ENCODE measurements around the gene MDK.
"Not testable (repeated sequence)": the region's sequence is repeated elsewhere in the genome, so short reads cannot be mapped to it uniquely, and the experiment has no call there.

Gene MDK

DNA sequence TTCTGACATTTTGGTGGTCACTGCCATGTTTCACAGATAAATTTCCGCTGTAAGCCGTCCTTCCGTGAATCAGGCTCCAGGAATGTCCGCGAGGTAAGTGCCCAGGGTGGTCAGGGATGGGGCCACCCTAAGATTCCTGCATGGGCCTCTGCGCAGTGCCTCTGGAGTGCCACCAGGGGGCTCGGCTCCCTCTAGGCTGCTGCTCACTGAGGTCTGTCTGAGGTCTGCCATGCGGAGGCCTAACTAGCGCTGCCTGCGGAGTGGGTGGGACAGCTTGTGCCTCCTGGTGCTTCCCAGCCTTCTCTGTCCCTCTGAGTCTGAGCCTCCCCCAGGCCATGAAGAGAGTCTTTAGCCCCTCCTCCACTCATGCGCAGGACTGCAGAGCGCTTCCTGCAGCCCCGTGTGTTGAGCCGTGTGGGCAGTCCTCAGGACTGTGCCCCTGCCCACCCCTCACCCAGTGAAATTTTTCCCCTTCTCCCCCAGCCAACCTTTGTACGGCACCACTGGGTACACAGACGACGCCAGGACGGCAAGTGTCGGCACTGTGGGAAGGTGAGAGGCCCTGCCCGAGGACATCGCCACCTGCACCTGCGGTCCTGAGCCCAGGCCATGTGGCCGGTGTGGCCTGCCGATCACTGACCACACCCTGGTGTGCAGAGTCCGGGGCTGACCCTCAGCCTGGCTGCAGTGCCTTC lies 11.9 kb upstream of the MDK start:
- peak; percentile 72 for DNase-seq

GRCh38 chr11:46370253-46370652 lies 11.2 kb upstream of the MDK start:
- DNase-seq: peak; percentile 93

DNA sequence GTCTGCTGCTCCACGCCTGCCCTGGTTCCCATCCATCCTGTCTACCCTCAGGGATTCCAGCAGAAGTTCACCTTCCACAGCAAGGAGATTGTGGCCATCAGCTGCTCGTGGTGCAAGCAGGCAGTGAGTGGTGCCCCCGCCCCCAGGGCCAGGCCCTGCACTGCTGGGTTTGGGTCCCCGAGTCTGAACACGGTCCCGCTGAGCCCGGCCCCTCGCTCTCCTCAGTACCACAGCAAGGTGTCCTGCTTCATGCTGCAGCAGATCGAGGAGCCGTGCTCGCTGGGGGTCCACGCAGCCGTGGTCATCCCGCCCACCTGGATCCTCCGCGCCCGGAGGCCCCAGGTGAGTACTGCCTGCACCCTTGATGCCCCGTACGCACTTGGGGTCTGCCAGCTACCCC lies 10.2 kb upstream of the MDK start:
- not testable (repeated sequence) for DNase-seq

GRCh38 chr11:46372086-46372485 lies 9.4 kb upstream of the MDK start:
- DNase-seq: no peak

DNA sequence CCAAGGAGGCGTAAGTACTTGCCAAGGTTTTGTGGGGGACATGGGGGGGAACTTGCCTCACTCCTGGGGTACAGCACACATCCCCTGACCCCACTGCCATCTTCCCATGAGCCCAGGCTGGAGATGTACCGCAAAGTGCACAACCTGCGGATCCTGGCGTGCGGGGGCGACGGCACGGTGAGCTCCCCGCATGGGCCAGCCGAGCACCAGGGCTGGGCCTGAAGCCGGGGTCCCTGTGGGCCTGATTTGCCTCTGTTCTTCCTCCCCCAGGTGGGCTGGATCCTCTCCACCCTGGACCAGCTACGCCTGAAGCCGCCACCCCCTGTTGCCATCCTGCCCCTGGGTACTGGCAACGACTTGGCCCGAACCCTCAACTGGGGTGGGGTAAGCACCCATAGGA lies 9.0 kb upstream of the MDK start:
- DNase-seq: not testable (repeated sequence)

GRCh38 chr11:46373787-46374740 lies 7.4 kb upstream of the MDK start:
- DNase-seq: no peak

GRCh38 chr11:46374815-46375214 lies 6.7 kb upstream of the MDK start:
- no peak for DNase-seq

DNA sequence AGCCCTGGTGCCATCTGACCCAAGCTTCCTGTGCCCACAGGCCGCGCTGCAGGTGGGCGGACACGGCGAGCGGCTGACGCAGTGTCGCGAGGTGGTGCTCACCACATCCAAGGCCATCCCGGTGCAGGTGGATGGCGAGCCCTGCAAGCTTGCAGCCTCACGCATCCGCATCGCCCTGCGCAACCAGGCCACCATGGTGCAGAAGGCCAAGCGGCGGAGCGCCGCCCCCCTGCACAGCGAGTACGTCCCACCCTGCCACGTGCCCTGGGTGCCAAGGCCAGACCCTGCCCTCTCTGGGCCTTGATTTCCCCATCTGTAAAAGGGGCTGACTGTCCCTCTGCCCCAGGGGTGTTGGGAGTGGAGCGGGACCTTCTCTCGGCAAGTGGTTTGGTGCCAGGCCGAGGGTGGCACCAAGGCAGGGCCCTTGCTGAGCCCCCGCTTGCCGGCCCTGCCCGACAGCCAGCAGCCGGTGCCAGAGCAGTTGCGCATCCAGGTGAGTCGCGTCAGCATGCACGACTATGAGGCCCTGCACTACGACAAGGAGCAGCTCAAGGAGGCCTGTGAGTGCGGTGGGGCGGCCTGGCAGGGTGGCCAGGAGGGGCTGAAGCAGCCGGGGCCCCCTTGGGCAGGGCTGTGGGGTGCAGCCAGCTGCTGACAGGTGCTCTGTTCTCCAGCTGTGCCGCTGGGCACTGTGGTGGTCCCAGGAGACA lies 5.9 kb upstream of the MDK start:
- DNase-seq: no peak

DNA sequence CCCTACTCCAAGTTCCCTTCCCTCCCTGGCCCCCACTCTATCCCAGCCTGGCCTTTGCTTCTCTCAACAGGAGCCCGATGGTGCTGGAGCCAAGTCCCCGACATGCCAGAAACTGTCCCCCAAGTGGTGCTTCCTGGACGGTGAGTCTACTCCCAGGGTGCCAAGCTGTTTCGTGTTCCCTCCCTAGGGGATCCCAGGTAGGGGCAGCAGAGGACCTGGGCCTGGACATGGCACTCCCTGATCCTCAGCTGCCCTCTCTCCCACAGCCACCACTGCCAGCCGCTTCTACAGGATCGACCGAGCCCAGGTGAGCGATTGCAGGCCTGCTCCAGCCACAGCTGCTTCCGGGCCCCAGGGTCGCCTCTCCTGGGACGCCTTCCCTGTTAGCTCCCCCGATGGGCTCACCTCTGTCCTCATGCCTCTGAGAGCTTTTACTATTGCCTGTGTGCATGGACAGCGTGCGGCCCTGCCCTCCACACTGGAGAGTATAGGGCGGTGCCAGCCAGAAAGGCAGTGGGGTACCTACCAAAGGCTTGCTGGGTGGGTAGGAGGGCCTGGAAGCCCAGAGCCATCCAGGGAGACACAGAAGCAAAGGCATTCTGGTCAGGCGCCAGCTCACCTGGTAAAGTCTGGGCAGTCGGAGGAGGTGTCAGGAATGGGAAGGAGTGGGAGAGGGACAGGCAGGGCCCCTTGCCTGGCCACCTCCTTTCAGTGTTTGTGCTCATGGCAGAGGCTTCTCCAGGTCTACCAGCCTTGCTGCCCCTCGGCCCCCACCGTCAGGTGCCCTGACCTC lies 5.0 kb upstream of the MDK start:
- no peak for DNase-seq

DNA sequence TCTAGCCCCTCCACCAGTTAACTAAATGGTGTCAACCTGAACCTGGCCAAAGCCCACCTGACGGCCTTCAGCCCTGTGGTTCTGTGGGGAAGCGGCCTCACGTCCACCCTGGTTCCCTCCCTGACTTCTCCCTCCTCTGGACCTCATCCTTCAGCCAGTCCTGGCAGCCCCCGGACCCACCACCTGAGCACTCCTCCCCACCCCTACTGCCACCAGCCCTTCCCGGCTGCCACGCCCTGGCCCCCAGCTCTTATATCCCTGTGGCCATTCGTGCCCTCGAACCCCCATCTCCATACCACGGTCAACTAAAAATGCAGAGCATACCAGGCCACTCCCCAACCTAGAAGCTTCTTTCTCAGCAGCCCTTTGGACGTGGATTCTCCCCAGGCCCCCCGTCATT lies 4.2 kb upstream of the MDK start:
- no peak for DNase-seq

- no peak for DNase-seq
These were observed 3.6 kb upstream of the MDK start for GRCh38 chr11:46377831-46378230.

DNA sequence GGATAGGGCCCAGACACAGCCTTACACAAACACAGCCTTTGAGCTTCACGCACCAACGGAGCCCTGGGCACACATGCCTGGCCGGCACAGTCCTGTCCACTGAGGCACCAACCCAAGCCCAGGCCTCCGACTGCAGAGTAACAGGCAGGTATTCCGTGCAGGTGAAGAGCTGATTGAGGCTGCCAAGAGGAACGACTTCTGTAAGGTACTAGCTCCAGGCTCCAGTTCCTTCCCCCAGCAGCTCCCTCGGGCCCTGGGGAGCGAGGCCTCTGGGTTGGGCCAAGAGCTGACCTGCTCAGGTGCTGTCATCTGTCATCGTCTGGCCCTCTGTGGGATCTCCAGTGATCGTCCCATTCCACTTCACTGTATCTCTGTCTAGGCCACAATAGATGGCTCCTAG lies 3.2 kb upstream of the MDK start:
- DNase-seq: no peak

DNA sequence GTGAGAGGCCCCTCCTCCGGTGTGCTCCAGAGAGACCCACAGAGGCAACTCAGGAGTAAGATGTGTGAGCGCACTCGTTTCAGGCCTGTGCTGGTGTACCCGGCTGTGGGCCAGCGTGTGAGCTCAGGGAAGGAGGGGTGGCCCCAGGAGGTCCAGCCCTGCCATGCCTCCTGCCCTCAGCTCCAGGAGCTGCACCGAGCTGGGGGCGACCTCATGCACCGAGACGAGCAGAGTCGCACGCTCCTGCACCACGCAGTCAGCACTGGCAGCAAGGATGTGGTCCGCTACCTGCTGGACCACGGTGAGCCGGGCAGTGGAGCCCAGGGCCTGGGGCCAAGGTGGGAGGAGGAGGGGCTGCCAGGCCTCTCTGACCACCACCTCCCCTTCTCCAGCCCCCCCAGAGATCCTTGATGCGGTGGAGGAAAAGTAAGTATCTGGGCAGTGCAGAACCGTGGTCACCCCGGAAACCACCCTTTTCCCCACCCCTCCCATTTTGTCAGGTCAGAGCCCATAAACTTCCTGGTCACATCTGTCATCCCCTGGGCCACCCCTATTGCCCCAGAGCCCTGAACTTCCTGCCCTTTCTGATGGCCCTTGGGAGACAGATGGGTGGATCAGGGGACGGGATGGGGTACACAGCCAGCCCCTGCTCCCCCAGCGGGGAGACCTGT lies 2.5 kb upstream of the MDK start:
- no peak for DNase-seq

DNA sequence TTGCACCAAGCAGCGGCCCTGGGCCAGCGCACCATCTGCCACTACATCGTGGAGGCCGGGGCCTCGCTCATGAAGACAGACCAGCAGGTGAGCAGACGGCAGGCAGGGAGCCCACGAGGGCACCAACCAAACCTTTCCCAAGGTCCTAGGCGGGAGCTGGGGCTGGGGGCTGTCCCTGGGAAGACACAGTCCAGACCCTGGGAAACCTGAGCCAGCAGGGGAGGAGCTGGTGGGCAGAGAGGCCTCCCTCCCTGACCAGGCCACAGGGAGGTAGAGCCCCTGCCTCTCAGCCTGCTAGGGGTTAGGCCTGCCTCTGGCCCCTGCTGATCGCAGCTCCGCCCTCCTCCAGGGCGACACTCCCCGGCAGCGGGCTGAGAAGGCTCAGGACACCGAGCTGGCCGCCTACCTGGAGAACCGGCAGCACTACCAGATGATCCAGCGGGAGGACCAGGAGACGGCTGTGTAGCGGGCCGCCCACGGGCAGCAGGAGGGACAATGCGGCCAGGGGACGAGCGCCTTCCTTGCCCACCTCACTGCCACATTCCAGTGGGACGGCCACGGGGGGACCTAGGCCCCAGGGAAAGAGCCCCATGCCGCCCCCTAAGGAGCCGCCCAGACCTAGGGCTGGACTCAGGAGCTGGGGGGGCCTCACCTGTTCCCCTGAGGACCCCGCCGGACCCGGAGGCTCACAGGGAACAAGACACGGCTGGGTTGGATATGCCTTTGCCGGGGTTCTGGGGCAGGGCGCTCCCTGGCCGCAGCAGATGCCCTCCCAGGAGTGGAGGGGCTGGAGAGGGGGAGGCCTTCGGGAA lies 1.8 kb upstream of the MDK start:
- DNase-seq: peak; percentile 24

GRCh38 chr11:46380340-46381047 lies 975 bp upstream of the MDK start:
- peak; percentile 62 for DNase-seq

- DNase-seq: peak; percentile 41
These were observed 563 bp downstream of the MDK start for GRCh38 chr11:46381819-46382645.

DNA sequence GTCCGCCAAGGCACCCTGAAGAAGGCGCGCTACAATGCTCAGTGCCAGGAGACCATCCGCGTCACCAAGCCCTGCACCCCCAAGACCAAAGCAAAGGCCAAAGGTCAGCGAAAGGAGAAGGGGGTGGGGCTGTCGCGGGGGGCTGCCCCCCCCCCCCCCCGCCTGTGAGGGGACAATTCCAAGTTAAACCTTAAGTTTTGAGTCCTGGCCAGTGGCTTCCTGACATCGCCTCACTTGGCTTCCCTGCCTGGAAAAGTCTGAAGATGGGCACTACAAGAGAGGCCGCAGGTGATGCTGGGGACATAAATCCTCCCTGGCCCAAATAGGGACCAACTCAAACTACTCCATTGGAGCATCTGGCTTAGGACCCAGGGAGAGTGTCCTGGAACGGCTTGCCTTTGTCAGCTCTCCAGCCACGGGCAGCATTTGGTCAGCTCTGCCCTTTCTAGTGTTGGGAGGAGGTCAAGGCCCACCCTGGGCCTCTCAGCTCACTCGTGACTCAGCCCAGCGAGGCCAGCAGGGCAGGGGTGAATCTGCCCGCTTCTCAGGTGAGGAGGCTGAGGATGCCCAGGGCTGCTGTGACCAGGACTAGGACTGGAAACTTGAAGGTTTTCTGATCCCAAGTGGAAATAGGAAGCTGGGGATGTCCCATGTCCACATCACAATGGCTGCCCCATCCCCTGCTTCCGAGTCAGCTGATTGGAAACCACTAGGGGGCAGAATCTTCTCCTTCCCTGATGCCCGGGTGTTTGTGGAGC lies 1.4 kb downstream of the MDK start:
- peak; percentile 9 for DNase-seq

DNA sequence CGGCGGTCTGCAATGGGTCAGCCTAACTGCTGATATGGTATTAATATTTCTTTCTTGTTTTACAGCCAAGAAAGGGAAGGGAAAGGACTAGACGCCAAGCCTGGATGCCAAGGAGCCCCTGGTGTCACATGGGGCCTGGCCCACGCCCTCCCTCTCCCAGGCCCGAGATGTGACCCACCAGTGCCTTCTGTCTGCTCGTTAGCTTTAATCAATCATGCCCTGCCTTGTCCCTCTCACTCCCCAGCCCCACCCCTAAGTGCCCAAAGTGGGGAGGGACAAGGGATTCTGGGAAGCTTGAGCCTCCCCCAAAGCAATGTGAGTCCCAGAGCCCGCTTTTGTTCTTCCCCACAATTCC lies 1.9 kb downstream of the MDK start:
- no peak for DNase-seq
